Motor neuron (in vitro differentiated cells): Measurements from ENCODE around the gene SPATA16. TPM values are rescaled to one million over a fixed set of nuclear protein-coding genes. Genes with fewer than 3 reads are reported as not detected.
A peak's percentile ranks its signal among the peaks of the same experiment; 100 is the strongest.
"Not testable (repeated sequence)": the region's sequence is repeated elsewhere in the genome, so short reads cannot be mapped to it uniquely, and the experiment has no call there.

Experiments used
- ATAC-seq, 8 experiments: fragments of 200-7000 bp; cut with Tn5 transposase; replicated peaks in 6 of 8; 2 replicates each; pipeline ENCODE4 v1.8.0; 2021; ENCODE audit warnings: mild to moderate bottlenecking in 8 of 8, moderate library complexity in 8 of 8
- H3K27ac ChIP-seq, 2 donors: fragments of 250-450 bp; sonication (Bioruptor Pico); 2 replicates each; pipeline ENCODE4 v1.9.0; 2021; ENCODE audit warnings: antibody characterized with exemption in 2 of 2, mild to moderate bottlenecking in 2 of 2, moderate library complexity in 1 of 2
- H3K4me1 ChIP-seq, 2 donors: fragments of 250-450 bp; sonication (Bioruptor Pico); replicated peaks in 1 of 2; 2 replicates each; pipeline ENCODE4 v1.6.1; 2021; ENCODE audit warnings: antibody characterized with exemption in 2 of 2, mild to moderate bottlenecking in 2 of 2, moderate library complexity in 1 of 2
- H3K4me3 ChIP-seq, 5 donors: fragments of 250-450 bp; sonication (Bioruptor Pico); 2 replicates each; pipeline ENCODE4 v1.9.0; 2021; ENCODE audit warnings: antibody characterized with exemption in 5 of 5, mild to moderate bottlenecking in 5 of 5, moderate library complexity in 4 of 5
- WGBS, 10 experiments: fragments of 450-650 bp; shearing (Covaris generic); methylation state at CpG; one replicate each; pipeline ENCODE4 v1.0.0; 2022; 5-methylcytosine and 5-hydroxymethylcytosine counted together
- in situ Hi-C, 9 experiments: fragments of 400-800 bp; cut with MboI; loops; one replicate each; pipeline ENCODE4 v1.15.0; 2021; ENCODE audit warnings: low sequenced_read_pairs in 9 of 9, low pct_unique_long_range_greater_than_20kb in 2 of 9; ENCODE audit not compliant: unreplicated experiment in 9 of 9
- total RNA-seq, 8 experiments: library from RNA; unstranded; fragments of 300-600 nt; gene quantifications; 2 replicates each; pipeline versions ENCODE4 v1.2.3 to v1.2.4, GENCODE V29; 2022

Gene SPATA16
- total RNA-seq, 8 experiments from 2014 or later: 0.11 to 0.14 TPM; not detected in 6

- peaks cover 7 to 12% of the 10 kb centered on the region in 2 donors for H3K4me1 ChIP-seq
- 0 to 100% (median 30%) methylated on average over 1 of the region's 1 CpG for WGBS, 10 experiments
- ATAC-seq: no peak
- H3K4me3 ChIP-seq: no peak overlapping the region
- H3K27ac ChIP-seq: no peak overlapping the region
- in situ Hi-C loops: no loop called here
Measured at GRCh38 chr3:172915911-172916514, 225.0 kb downstream of the SPATA16 start.

GRCh38 chr3:172914854-172915253, 226.2 kb downstream of the SPATA16 start:
- no peak overlapping the region for H3K27ac ChIP-seq
- 9 to 89% (median 63%) methylated on average over 1 of the region's 1 CpG; no CpG with 5 or more reads in 2 of the 10 experiments for WGBS, 10 experiments
- H3K4me1 ChIP-seq: peaks cover 7 to 12% of the 10 kb centered on the region in 2 donors
- no peak overlapping the region for H3K4me3 ChIP-seq
- in situ Hi-C loops: no loop called here
- no peak for ATAC-seq

GRCh38 chr3:172913911-172914655, 227.0 kb downstream of the SPATA16 start:
- no peak overlapping the region for H3K4me3 ChIP-seq
- H3K4me1 ChIP-seq: peaks cover 7 to 12% of the 10 kb centered on the region in 2 donors
- WGBS, 10 experiments: 8 to 100% (median 76%) methylated on average over 1 to 5 of the region's 5 CpGs
- ATAC-seq: no peak
- no peak overlapping the region for H3K27ac ChIP-seq
- in situ Hi-C loops: no loop called here

- H3K27ac ChIP-seq: no peak overlapping the region
- WGBS, 10 experiments: 62 to 100% (median 94%) methylated on average over 1 to 3 of the region's 3 CpGs; no CpG with 5 or more reads in 2 of the 10 experiments
- no peak overlapping the region for H3K4me3 ChIP-seq
- H3K4me1 ChIP-seq: peaks cover 0 to under 1% of the 10 kb centered on the region in 2 donors
- ATAC-seq: no peak
- in situ Hi-C loops: no loop called here
Measured at GRCh38 chr3:172911142-172911541, 229.9 kb downstream of the SPATA16 start.

GRCh38 chr3:172908771-172909270, 232.2 kb downstream of the SPATA16 start:
- peaks cover 9 to 10% of the 10 kb centered on the region in 2 donors for H3K4me1 ChIP-seq
- 0 to 100% (median 79%) methylated on average over 1 to 2 of the region's 2 CpGs; no CpG with 5 or more reads in 2 of the 10 experiments for WGBS, 10 experiments

GRCh38 chr3:172905451-172905850, 235.6 kb downstream of the SPATA16 start:
- 0 to 100% (median 55%) methylated on average over 1 of the region's 1 CpG; no CpG with 5 or more reads in 2 of the 10 experiments for WGBS, 10 experiments

More at GRCh38 chr3:172908771-172909270, 232.2 kb downstream of the SPATA16 start:
- in situ Hi-C loops: no loop called here
- ATAC-seq: no peak
- Histone ChIP-seq H3K27ac (no peak overlapping the region), H3K4me3 (no peak overlapping the region)

GRCh38 chr3:172904711-172905373, 236.2 kb downstream of the SPATA16 start:
- Histone ChIP-seq H3K4me1 (peaks cover 9 to 10% of the 10 kb centered on the region in 2 donors), H3K4me3 (no peak overlapping the region), H3K27ac (no peak overlapping the region)
- ATAC-seq: peak; percentile 53 to 92 (median 77)
- in situ Hi-C loops: no loop called here
- 0 to 74% (median 25%) methylated on average over 3 to 9 of the region's 9 CpGs; no CpG with 5 or more reads in 2 of the 10 experiments for WGBS, 10 experiments

More at GRCh38 chr3:172905451-172905850, 235.6 kb downstream of the SPATA16 start:
- no peak overlapping the region for H3K4me3 ChIP-seq
- no peak overlapping the region for H3K27ac ChIP-seq
- in situ Hi-C loops: no loop called here
- peaks cover 9 to 10% of the 10 kb centered on the region in 2 donors for H3K4me1 ChIP-seq
- ATAC-seq: no peak

- no peak overlapping the region for H3K4me3 ChIP-seq
- WGBS, 10 experiments: 0 to 32% (median 20%) methylated on average over 1 to 3 of the region's 3 CpGs; no CpG with 5 or more reads in 4 of the 10 experiments
- peaks cover 9 to 10% of the 10 kb centered on the region in 2 donors for H3K4me1 ChIP-seq
- ATAC-seq: no peak
- no peak overlapping the region for H3K27ac ChIP-seq
- in situ Hi-C loops: no loop called here
Measured at GRCh38 chr3:172903642-172904320, 237.3 kb downstream of the SPATA16 start.

GRCh38 chr3:172892158-172892557, 248.9 kb downstream of the SPATA16 start:
- no peaks in the 10 kb centered on the region for H3K4me1 ChIP-seq
- peak in 2 of 8 experiments; percentile 57 to 76 for ATAC-seq
- in situ Hi-C loops: no loop called here
- H3K4me3 ChIP-seq: no peak overlapping the region
- H3K27ac ChIP-seq: no peak overlapping the region
- WGBS, 10 experiments: 0 to 94% (median 35%) methylated on average over 1 to 2 of the region's 2 CpGs; no CpG with 5 or more reads in 2 of the 10 experiments

- ATAC-seq: no peak
- 0 to 100% (median 86%) methylated on average over 1 to 2 of the region's 2 CpGs; no CpG with 5 or more reads in 1 of the 10 experiments for WGBS, 10 experiments
- Histone ChIP-seq H3K27ac (no peak overlapping the region), H3K4me1 (no peaks in the 10 kb centered on the region), H3K4me3 (no peak overlapping the region)
- in situ Hi-C loops: no loop called here
Measured at GRCh38 chr3:172885704-172886103, 255.3 kb downstream of the SPATA16 start.

- Histone ChIP-seq H3K27ac (no peak overlapping the region), H3K4me3 (no peak overlapping the region), H3K4me1 (no peaks in the 10 kb centered on the region)
- ATAC-seq: no peak
- 0 to 100% (median 89%) methylated on average over 1 of the region's 1 CpG; no CpG with 5 or more reads in 3 of the 10 experiments for WGBS, 10 experiments
- in situ Hi-C loops: no loop called here
Measured at GRCh38 chr3:172882563-172882962, 258.5 kb downstream of the SPATA16 start.

GRCh38 chr3:172879381-172879780, 261.7 kb downstream of the SPATA16 start:
- H3K4me3 ChIP-seq, ATAC-seq, H3K27ac ChIP-seq, in situ Hi-C loops: not testable (repeated sequence)
- 0 to 100% (median 91%) methylated on average over 1 to 2 of the region's 2 CpGs; no CpG with 5 or more reads in 4 of the 10 experiments for WGBS, 10 experiments
- H3K4me1 ChIP-seq: peaks cover 13 to 23% of the 10 kb centered on the region in 2 donors
